ENCODE measurements around the gene SPPL3. TPM values are rescaled to one million over a fixed set of nuclear protein-coding genes. Genes with fewer than 3 reads are reported as not detected.

Gene SPPL3
- total RNA-seq, 1 experiment from 2014 or later, result 51.1 TPM

- DNase-seq (ENCODE audit: low read depth, low spot score) (no peak), ATAC-seq (no peak)
- Histone ChIP-seq H3K27ac (ENCODE audit: low read length) (no peak overlapping the region), H3K36me3 (ENCODE audit: control insufficient read depth, insufficient read depth, low read length) (peaks cover 15% of the 10 kb centered on the region), H3K27me3 (ENCODE audit: control insufficient read depth, insufficient read depth, low read length) (no peaks in the 10 kb centered on the region), H3K9me3 (ENCODE audit: control insufficient read depth, insufficient read depth, low read depth, low read length) (no peaks in the 10 kb centered on the region), H3K4me3 (ENCODE audit: low read depth in 2 of 2, low read length in 2 of 2) (no peak overlapping the region), H3K4me1 (ENCODE audit: control insufficient read depth, insufficient read depth, low read length) (peaks cover 6% of the 10 kb centered on the region)
- BruUV-seq (replicated peaks), result no TSS peak
- CTCF ChIA-PET, result interaction anchor here (0.7 to 0.9 kb wide), 2 partner anchors 61 to 946 kb away, joined by 3 to 7 read pairs; no protein-coding TSS in a partner anchor
- in situ Hi-C loops (cut with HindIII; ENCODE audit: low pct_unique_long_range_greater_than_20kb, low sequenced_read_pairs) (no loop called here), intact Hi-C loops (cut with micrococcal nuclease; ENCODE audit: unreplicated experiment) (no loop called here)
- POLR2A ChIA-PET, result interaction anchor here (0.6 kb wide), 1 partner anchor 39 kb away, joined by 7 read pairs; no protein-coding TSS in a partner anchor
- TF ChIP-seq TCF7L2 (IDR thresholded peaks at IDR 0.05; ENCODE audit: low read depth, low read length) (no peak), SIN3A (IDR thresholded peaks at IDR 0.05; ENCODE audit: borderline replicate concordance, insufficient read depth, low read depth, low read length) (no peak), POLR2AphosphoS5 (IDR thresholded peaks at IDR 0.05; ENCODE audit: low read depth, low read length) (no peak), CTCF (IDR thresholded peaks at IDR 0.05) (no peak), REST (IDR thresholded peaks at IDR 0.05; ENCODE audit: insufficient read depth in 1 of 2, low read depth in 2 of 2, low read length in 1 of 2) (no peak)
Observed at GRCh38 chr12:120720987-120721801, 183.0 kb downstream of the SPPL3 start.

GRCh38 chr12:120720234-120720986 is 183.7 kb downstream of the SPPL3 start:
- no peak overlapping the region for H3K4me3 ChIP-seq (ENCODE audit: low read depth in 2 of 2, low read length in 2 of 2)
- in situ Hi-C loops (cut with HindIII; ENCODE audit: low pct_unique_long_range_greater_than_20kb, low sequenced_read_pairs), result no loop called here
- ATAC-seq (no peak), DNase-seq (ENCODE audit: low read depth, low spot score) (no peak)
- peaks cover 17% of the 10 kb centered on the region for H3K36me3 ChIP-seq (ENCODE audit: control insufficient read depth, insufficient read depth, low read length)
- H3K4me1 ChIP-seq (ENCODE audit: control insufficient read depth, insufficient read depth, low read length), result peaks cover 5% of the 10 kb centered on the region
- H3K27ac ChIP-seq (ENCODE audit: low read length), result no peak overlapping the region
- no peaks in the 10 kb centered on the region for H3K9me3 ChIP-seq (ENCODE audit: control insufficient read depth, insufficient read depth, low read depth, low read length)
- POLR2A ChIA-PET, result interaction anchor here (0.6 kb wide), 1 partner anchor 38 kb away, joined by 7 read pairs; no protein-coding TSS in a partner anchor
- no peak for TF ChIP-seq POLR2AphosphoS5 (IDR thresholded peaks at IDR 0.05; ENCODE audit: low read depth, low read length)
- TF ChIP-seq TCF7L2 (IDR thresholded peaks at IDR 0.05; ENCODE audit: low read depth, low read length), result no peak
- no peak for TF ChIP-seq SIN3A (IDR thresholded peaks at IDR 0.05; ENCODE audit: borderline replicate concordance, insufficient read depth, low read depth, low read length)
- no peak for TF ChIP-seq REST (IDR thresholded peaks at IDR 0.05; ENCODE audit: insufficient read depth in 1 of 2, low read depth in 2 of 2, low read length in 1 of 2)
- no peak for TF ChIP-seq CTCF (IDR thresholded peaks at IDR 0.05)
- no peaks in the 10 kb centered on the region for H3K27me3 ChIP-seq (ENCODE audit: control insufficient read depth, insufficient read depth, low read length)
- CTCF ChIA-PET, result interaction anchor here (0.6 to 0.9 kb wide), 4 partner anchors 60 to 947 kb away, joined by 3 to 7 read pairs (median 3); no protein-coding TSS in a partner anchor
- intact Hi-C loops (cut with micrococcal nuclease; ENCODE audit: unreplicated experiment), result no loop called here
- no TSS peak for BruUV-seq (replicated peaks)
